IPS-15b (cell line): ENCODE measurements around the gene PTPRN2.
"Not testable (repeated sequence)": the region's sequence is repeated elsewhere in the genome, so short reads cannot be mapped to it uniquely, and the experiment has no call there.

Source experiments
- H3K27me3 ChIP-seq: one replicate; pipeline ENCODE4 v1.6.1; 2013; ENCODE audit warnings: low read length; ENCODE audit not compliant: control insufficient read depth, insufficient read depth
- H3K36me3 ChIP-seq: one replicate; pipeline ENCODE4 v1.6.1; 2013; ENCODE audit warnings: low read length; ENCODE audit not compliant: control insufficient read depth, insufficient read depth
- H3K4me1 ChIP-seq: one replicate; pipeline ENCODE4 v1.6.1; 2013; ENCODE audit warnings: mild to moderate bottlenecking, low read length; ENCODE audit not compliant: control insufficient read depth, insufficient read depth
- H3K4me3 ChIP-seq: one replicate; pipeline ENCODE4 v1.5.1; 2013; ENCODE audit warnings: low read depth, low read length
- H3K9ac ChIP-seq: one replicate; pipeline ENCODE4 v1.6.1; 2013; ENCODE audit warnings: low read depth, mild to moderate bottlenecking, low read length
- H3K9me3 ChIP-seq: one replicate; pipeline ENCODE4 v1.6.1; 2013; ENCODE audit warnings: mild to moderate bottlenecking, low read length; ENCODE audit not compliant: control insufficient read depth, insufficient read depth

The PTPRN2 gene

GRCh38 chr7:158458716-158459282 is 128.8 kb downstream of the PTPRN2 start:
- no peaks in the 10 kb centered on the region for H3K27me3 ChIP-seq
- no peak overlapping the region for H3K4me3 ChIP-seq
- H3K4me1 ChIP-seq = no peaks in the 10 kb centered on the region
- no peaks in the 10 kb centered on the region for H3K36me3 ChIP-seq
- no peak overlapping the region for H3K9ac ChIP-seq
- no peaks in the 10 kb centered on the region for H3K9me3 ChIP-seq

- no peak overlapping the region for H3K4me3 ChIP-seq
- no peak overlapping the region for H3K9ac ChIP-seq
- no peaks in the 10 kb centered on the region for H3K4me1 ChIP-seq
- no peaks in the 10 kb centered on the region for H3K27me3 ChIP-seq
- H3K36me3 ChIP-seq = no peaks in the 10 kb centered on the region
- H3K9me3 ChIP-seq = no peaks in the 10 kb centered on the region
These were observed 129.5 kb downstream of the PTPRN2 start for GRCh38 chr7:158458096-158458495.

GRCh38 chr7:158457586-158457985 is 130.0 kb downstream of the PTPRN2 start:
- H3K4me1 ChIP-seq, H3K9me3 ChIP-seq, H3K27me3 ChIP-seq, H3K36me3 ChIP-seq, H3K9ac ChIP-seq, H3K4me3 ChIP-seq: not testable (repeated sequence)

GRCh38 chr7:158454631-158455030 is 133.0 kb downstream of the PTPRN2 start:
- Histone ChIP-seq H3K9ac (no peak overlapping the region), H3K36me3 (no peaks in the 10 kb centered on the region), H3K4me1 (peaks cover 3% of the 10 kb centered on the region), H3K4me3 (no peak overlapping the region), H3K27me3 (no peaks in the 10 kb centered on the region), H3K9me3 (no peaks in the 10 kb centered on the region)

GRCh38 chr7:158453663-158454062 is 134.0 kb downstream of the PTPRN2 start:
- Histone ChIP-seq H3K4me3 (no peak overlapping the region), H3K4me1 (peaks cover 3% of the 10 kb centered on the region), H3K36me3 (no peaks in the 10 kb centered on the region), H3K9ac (no peak overlapping the region), H3K9me3 (no peaks in the 10 kb centered on the region), H3K27me3 (no peaks in the 10 kb centered on the region)

- no peak overlapping the region for H3K4me3 ChIP-seq
These were observed 135.3 kb downstream of the PTPRN2 start for GRCh38 chr7:158452331-158452730.

GRCh38 chr7:158450476-158451124 is 137.0 kb downstream of the PTPRN2 start:
- H3K27me3 ChIP-seq = no peaks in the 10 kb centered on the region
- H3K9ac ChIP-seq = no peak overlapping the region
- H3K4me3 ChIP-seq = no peak overlapping the region
- H3K4me1 ChIP-seq = peaks cover 3% of the 10 kb centered on the region
- no peaks in the 10 kb centered on the region for H3K9me3 ChIP-seq
- no peaks in the 10 kb centered on the region for H3K36me3 ChIP-seq

More at GRCh38 chr7:158452331-158452730, 135.3 kb downstream of the PTPRN2 start:
- no peaks in the 10 kb centered on the region for H3K36me3 ChIP-seq
- H3K9ac ChIP-seq = no peak overlapping the region
- H3K9me3 ChIP-seq = no peaks in the 10 kb centered on the region
- no peaks in the 10 kb centered on the region for H3K27me3 ChIP-seq
- peaks cover 3% of the 10 kb centered on the region for H3K4me1 ChIP-seq

GRCh38 chr7:158449942-158450341 is 137.7 kb downstream of the PTPRN2 start:
- Histone ChIP-seq H3K9me3 (no peaks in the 10 kb centered on the region), H3K4me1 (peaks cover 3% of the 10 kb centered on the region), H3K9ac (no peak overlapping the region), H3K4me3 (no peak overlapping the region), H3K36me3 (no peaks in the 10 kb centered on the region), H3K27me3 (no peaks in the 10 kb centered on the region)

GRCh38 chr7:158449266-158449665 is 138.4 kb downstream of the PTPRN2 start:
- H3K9ac ChIP-seq = no peak overlapping the region
- H3K36me3 ChIP-seq = no peaks in the 10 kb centered on the region
- no peaks in the 10 kb centered on the region for H3K9me3 ChIP-seq
- no peak overlapping the region for H3K4me3 ChIP-seq
- peaks cover 3% of the 10 kb centered on the region for H3K4me1 ChIP-seq
- no peaks in the 10 kb centered on the region for H3K27me3 ChIP-seq

- H3K4me3 ChIP-seq = no peak overlapping the region
- H3K36me3 ChIP-seq = no peaks in the 10 kb centered on the region
- no peaks in the 10 kb centered on the region for H3K9me3 ChIP-seq
- H3K9ac ChIP-seq = no peak overlapping the region
- H3K27me3 ChIP-seq = no peaks in the 10 kb centered on the region
- peaks cover 3% of the 10 kb centered on the region for H3K4me1 ChIP-seq
These were observed 139.1 kb downstream of the PTPRN2 start for GRCh38 chr7:158448430-158449100.

GRCh38 chr7:158447506-158448171 is 140.0 kb downstream of the PTPRN2 start:
- H3K9me3 ChIP-seq = no peaks in the 10 kb centered on the region
- H3K4me3 ChIP-seq = no peak overlapping the region
- no peak overlapping the region for H3K9ac ChIP-seq
- H3K36me3 ChIP-seq = no peaks in the 10 kb centered on the region
- peaks cover 3% of the 10 kb centered on the region for H3K4me1 ChIP-seq
- no peaks in the 10 kb centered on the region for H3K27me3 ChIP-seq

- no peaks in the 10 kb centered on the region for H3K9me3 ChIP-seq
- H3K4me1 ChIP-seq = peaks cover 3% of the 10 kb centered on the region
- H3K36me3 ChIP-seq = no peaks in the 10 kb centered on the region
- no peaks in the 10 kb centered on the region for H3K27me3 ChIP-seq
- H3K9ac ChIP-seq = no peak overlapping the region
- no peak overlapping the region for H3K4me3 ChIP-seq
These were observed 140.5 kb downstream of the PTPRN2 start for GRCh38 chr7:158447151-158447505.
